Activated T-cell treated with anti-CD3 and anti-CD28 coated beads, Interleukin-2, amount 50 U/mL, for 24 hours (primary cell): ENCODE results near the gene GRB10.

ENCODE experiments used
- DNase-seq: peaks from one replicate; pipeline ENCODE4 v3.0.0-alpha.2; 2020
- H3K27ac Mint-ChIP-seq: 2 replicates; pipeline ENCODE4 v1.8.0; 2020; ENCODE audit warnings: mild to moderate bottlenecking, mixed read lengths
- H3K27me3 Mint-ChIP-seq: 2 replicates; pipeline ENCODE4 v1.8.0; 2020; ENCODE audit warnings: mixed read lengths
- H3K36me3 Mint-ChIP-seq: 2 replicates; pipeline ENCODE4 v1.8.0; 2020; ENCODE audit warnings: low read depth, mixed read lengths
- H3K4me1 Mint-ChIP-seq: 2 replicates; pipeline ENCODE4 v1.8.0; 2020; ENCODE audit warnings: low read depth, mixed read lengths
- H3K4me3 Mint-ChIP-seq: 2 replicates; pipeline ENCODE4 v1.8.0; 2020; ENCODE audit warnings: mild to moderate bottlenecking, moderate library complexity, mixed read lengths
- H3K9me3 Mint-ChIP-seq: 2 replicates; pipeline ENCODE4 v1.8.0; 2020; ENCODE audit warnings: mixed read lengths

Gene GRB10

GRCh38 chr7:50793120-50793946 lies 10.6 kb upstream of the GRB10 start:
- Mint-ChIP-seq H3K36me3 (no peaks in the 10 kb centered on the region), H3K4me1 (peaks cover 14% of the 10 kb centered on the region), H3K27me3 (peaks cover 59% of the 10 kb centered on the region), H3K9me3 (peaks cover 3% of the 10 kb centered on the region), H3K4me3 (peak overlapping the region; percentile 66), H3K27ac (no peak overlapping the region)
- peak; percentile 55 for DNase-seq

GRCh38 chr7:50792342-50793119 lies 9.8 kb upstream of the GRB10 start:
- H3K4me1 Mint-ChIP-seq = peaks cover 14% of the 10 kb centered on the region
- no peaks in the 10 kb centered on the region for H3K36me3 Mint-ChIP-seq
- peak; percentile 51 for DNase-seq
- peaks cover 60% of the 10 kb centered on the region for H3K27me3 Mint-ChIP-seq
- H3K27ac Mint-ChIP-seq = peak overlapping the region; percentile 9
- no peaks in the 10 kb centered on the region for H3K9me3 Mint-ChIP-seq
- H3K4me3 Mint-ChIP-seq = peak overlapping the region; percentile 78

- H3K36me3 Mint-ChIP-seq = no peaks in the 10 kb centered on the region
- H3K4me3 Mint-ChIP-seq = peak overlapping the region; percentile 78
- H3K9me3 Mint-ChIP-seq = no peaks in the 10 kb centered on the region
- peaks cover 14% of the 10 kb centered on the region for H3K4me1 Mint-ChIP-seq
- H3K27ac Mint-ChIP-seq = peak overlapping the region; percentile 9
- DNase-seq = no peak
- peaks cover 61% of the 10 kb centered on the region for H3K27me3 Mint-ChIP-seq
Measured at GRCh38 chr7:50791938-50792341, 9.2 kb upstream of the GRB10 start.

GRCh38 chr7:50791363-50791937 lies 8.8 kb upstream of the GRB10 start:
- Mint-ChIP-seq H3K9me3 (no peaks in the 10 kb centered on the region), H3K27me3 (peaks cover 60% of the 10 kb centered on the region), H3K4me3 (peak overlapping the region; percentile 78), H3K27ac (no peak overlapping the region), H3K4me1 (peaks cover 14% of the 10 kb centered on the region), H3K36me3 (no peaks in the 10 kb centered on the region)
- DNase-seq = no peak

GRCh38 chr7:50790381-50790780 lies 7.7 kb upstream of the GRB10 start:
- peaks cover 57% of the 10 kb centered on the region for H3K27me3 Mint-ChIP-seq
- no peak for DNase-seq
- no peaks in the 10 kb centered on the region for H3K36me3 Mint-ChIP-seq
- no peak overlapping the region for H3K27ac Mint-ChIP-seq
- H3K4me3 Mint-ChIP-seq = no peak overlapping the region
- no peaks in the 10 kb centered on the region for H3K9me3 Mint-ChIP-seq
- H3K4me1 Mint-ChIP-seq = peaks cover 14% of the 10 kb centered on the region

GRCh38 chr7:50788382-50788781 lies 5.7 kb upstream of the GRB10 start:
- Mint-ChIP-seq H3K9me3 (no peaks in the 10 kb centered on the region), H3K27ac (no peak overlapping the region), H3K4me3 (no peak overlapping the region), H3K36me3 (no peaks in the 10 kb centered on the region), H3K27me3 (peaks cover 50% of the 10 kb centered on the region), H3K4me1 (peaks cover 10% of the 10 kb centered on the region)
- DNase-seq = no peak

- H3K4me3 Mint-ChIP-seq = no peak overlapping the region
- peaks cover 55% of the 10 kb centered on the region for H3K27me3 Mint-ChIP-seq
- no peak overlapping the region for H3K27ac Mint-ChIP-seq
- H3K9me3 Mint-ChIP-seq = no peaks in the 10 kb centered on the region
- H3K4me1 Mint-ChIP-seq = peaks cover 15% of the 10 kb centered on the region
- H3K36me3 Mint-ChIP-seq = no peaks in the 10 kb centered on the region
- no peak for DNase-seq
Measured at GRCh38 chr7:50787825-50788224, 5.1 kb upstream of the GRB10 start.

GRCh38 chr7:50785346-50785745 lies 2.6 kb upstream of the GRB10 start:
- Mint-ChIP-seq H3K9me3 (no peaks in the 10 kb centered on the region), H3K4me1 (peaks cover 21% of the 10 kb centered on the region), H3K27me3 (peaks cover 47% of the 10 kb centered on the region), H3K36me3 (no peaks in the 10 kb centered on the region), H3K27ac (no peak overlapping the region), H3K4me3 (no peak overlapping the region)
- DNase-seq = no peak

- DNase-seq = no peak
- Mint-ChIP-seq H3K4me1 (peaks cover 23% of the 10 kb centered on the region), H3K9me3 (no peaks in the 10 kb centered on the region), H3K27ac (no peak overlapping the region), H3K4me3 (no peak overlapping the region), H3K27me3 (peaks cover 33% of the 10 kb centered on the region), H3K36me3 (no peaks in the 10 kb centered on the region)
Measured at GRCh38 chr7:50783801-50784507, 1.3 kb upstream of the GRB10 start.

GRCh38 chr7:50783303-50783702 lies 607 bp upstream of the GRB10 start:
- Mint-ChIP-seq H3K4me3 (peak overlapping the region; percentile 65), H3K36me3 (no peaks in the 10 kb centered on the region), H3K4me1 (peaks cover 23% of the 10 kb centered on the region), H3K9me3 (no peaks in the 10 kb centered on the region), H3K27ac (no peak overlapping the region), H3K27me3 (peaks cover 28% of the 10 kb centered on the region)
- DNase-seq = no peak

GRCh38 chr7:50781381-50782293 lies 1.1 kb downstream of the GRB10 start:
- H3K4me1 Mint-ChIP-seq = peaks cover 23% of the 10 kb centered on the region
- peak overlapping the region; percentile 17 for H3K27ac Mint-ChIP-seq
- H3K36me3 Mint-ChIP-seq = no peaks in the 10 kb centered on the region
- H3K4me3 Mint-ChIP-seq = peak overlapping the region; percentile 64
- H3K9me3 Mint-ChIP-seq = no peaks in the 10 kb centered on the region
- H3K27me3 Mint-ChIP-seq = peaks cover 26% of the 10 kb centered on the region
- peak; percentile 52 for DNase-seq

- peaks cover 26% of the 10 kb centered on the region for H3K27me3 Mint-ChIP-seq
- no peak overlapping the region for H3K4me3 Mint-ChIP-seq
- peak overlapping the region; percentile 18 for H3K27ac Mint-ChIP-seq
- no peaks in the 10 kb centered on the region for H3K36me3 Mint-ChIP-seq
- no peaks in the 10 kb centered on the region for H3K9me3 Mint-ChIP-seq
- DNase-seq = no peak
- peaks cover 23% of the 10 kb centered on the region for H3K4me1 Mint-ChIP-seq
Measured at GRCh38 chr7:50780436-50780835, 2.3 kb downstream of the GRB10 start.

- peaks cover 23% of the 10 kb centered on the region for H3K27me3 Mint-ChIP-seq
Measured at GRCh38 chr7:50779427-50779826, 3.3 kb downstream of the GRB10 start.

More at GRCh38 chr7:50779427-50779826, 3.3 kb downstream of the GRB10 start:
- Mint-ChIP-seq H3K9me3 (no peaks in the 10 kb centered on the region), H3K27ac (no peak overlapping the region), H3K36me3 (no peaks in the 10 kb centered on the region), H3K4me1 (peaks cover 23% of the 10 kb centered on the region), H3K4me3 (no peak overlapping the region)
- DNase-seq = no peak
